Thoracic aorta (tissue), 2 donors: Measurements from ENCODE around the gene ARGLU1. TPM values are rescaled to one million over a fixed set of nuclear protein-coding genes. Genes with fewer than 3 reads are reported as not detected.
A peak's percentile ranks its signal among the peaks of the same experiment; 100 is the strongest.

ENCODE experiments used
- ATAC-seq: fragments of 150-250 bp; one replicate; pipeline ENCODE4 v1.8.0; 2017; ENCODE audit warnings: low read depth; ENCODE audit not compliant: insufficient number of reproducible peaks, low FRiP score
- DNase-seq: peaks from one replicate; pipeline ENCODE4 v3.0.0-alpha.2; 2020; ENCODE audit warnings: low spot score
- H3K27ac ChIP-seq, 2 donors: fragments of 200-600 bp; sonication (generic); 1 replicate in 1 of 2; 2 replicates in 1 of 2; pipeline ENCODE4 v1.5.1; 2016; ENCODE audit warnings: mild to moderate bottlenecking in 2 of 2, moderate library complexity in 2 of 2
- H3K27me3 ChIP-seq: fragments of 200-600 bp; sonication (generic); replicated peaks from 2 replicates; pipeline ENCODE4 v1.6.0; 2016; ENCODE audit warnings: mild to moderate bottlenecking; ENCODE audit not compliant: insufficient read depth
- H3K36me3 ChIP-seq: fragments of 200-600 bp; sonication (generic); one replicate; pipeline ENCODE4 v1.5.1; 2016
- H3K4me1 ChIP-seq, 2 donors: fragments of 200-600 bp; sonication (generic); 1 replicate in 1 of 2; 2 replicates in 1 of 2; pipeline versions ENCODE4 v1.5.1 to v1.6.0; 2016; ENCODE audit warnings: low read depth in 2 of 2, mild to moderate bottlenecking in 1 of 2; ENCODE audit not compliant: control insufficient read depth in 1 of 2
- H3K4me3 ChIP-seq: fragments of 200-600 bp; sonication (generic); 2 replicates; pipeline ENCODE4 v1.5.1; 2016; ENCODE audit warnings: mild to moderate bottlenecking
- H3K9me3 ChIP-seq: fragments of 200-600 bp; sonication (generic); 2 replicates; pipeline ENCODE4 v1.5.1; 2016
- CTCF ChIP-seq: fragments of 200-600 bp; sonication (generic); IDR thresholded peaks from one replicate; pipeline ENCODE4 v1.5.1; 2019; ENCODE audit warnings: antibody characterized with exemption
- total RNA-seq, 2 donors: library from RNA; depleted of rRNA; stranded (reverse); fragments of >200 nt; gene quantifications; one replicate each; pipeline versions ENCODE4 v1.1.0 to v1.2.3, GENCODE V29; 2016

ARGLU1 gene
- total RNA-seq, result 100 to 1,000 TPM; 112 to 159 TPM

DNA sequence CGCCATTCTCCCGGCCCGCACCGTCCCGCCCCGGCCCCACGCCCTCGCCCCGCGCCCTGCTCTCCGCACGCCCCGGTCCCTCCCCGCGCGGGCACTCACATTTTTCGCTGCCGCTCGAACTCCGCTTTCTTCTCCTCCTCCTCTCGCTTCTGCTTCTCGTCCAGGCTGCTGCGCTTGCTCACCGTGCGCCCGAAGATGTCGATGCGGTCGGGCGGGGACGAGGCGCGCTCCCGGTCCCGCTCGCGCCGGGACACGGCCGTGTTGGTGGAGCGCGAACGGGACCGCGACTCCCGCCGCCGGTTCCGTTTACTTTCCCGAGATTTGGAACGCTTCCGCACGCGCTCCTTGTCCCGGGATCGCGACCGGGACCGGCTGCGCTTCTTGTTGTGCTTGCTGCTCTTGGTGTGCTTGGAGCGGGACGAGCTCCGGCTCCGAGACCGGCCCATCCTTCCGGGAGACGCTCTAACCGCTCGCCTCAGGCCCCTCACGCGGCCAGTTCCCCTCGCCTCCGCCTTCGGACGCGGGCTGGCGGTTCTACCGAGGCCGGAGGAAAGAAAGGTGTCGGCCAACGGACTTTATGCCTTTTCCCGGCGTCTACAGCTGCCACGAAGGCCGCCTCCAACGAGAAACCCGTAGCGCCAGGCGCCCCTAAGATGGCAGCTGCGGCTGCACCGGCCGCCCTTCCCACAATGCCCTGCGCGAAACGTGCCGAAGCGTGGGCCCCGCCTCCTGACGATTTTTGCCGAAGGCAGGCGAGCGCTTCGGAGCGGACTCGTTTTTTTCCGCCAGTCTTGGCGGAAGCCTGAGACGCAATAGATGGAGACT is at the start of gene ARGLU1:
ARGLU1 (minus strand) TSS at position 664 of the 825 bp plus-strand sequence; CDS start at position 446, 218 bp downstream.
- peak within 1 kb of the TSS; percentile 96 for H3K4me3 ChIP-seq
- peak; percentile 43 for DNase-seq
- H3K36me3 ChIP-seq, result no peaks in the 10 kb centered on the region
- peak; percentile 93 for ATAC-seq
- H3K27me3 ChIP-seq, result no peaks in the 10 kb centered on the region
- peak within 1 kb of the TSS; percentile 97 to 98 for H3K27ac ChIP-seq
- H3K9me3 ChIP-seq, result no peaks in the 10 kb centered on the region
- no peak for TF ChIP-seq CTCF
- H3K4me1 ChIP-seq, result peaks cover 32 to 47% of the 10 kb centered on the region in 2 donors

DNA sequence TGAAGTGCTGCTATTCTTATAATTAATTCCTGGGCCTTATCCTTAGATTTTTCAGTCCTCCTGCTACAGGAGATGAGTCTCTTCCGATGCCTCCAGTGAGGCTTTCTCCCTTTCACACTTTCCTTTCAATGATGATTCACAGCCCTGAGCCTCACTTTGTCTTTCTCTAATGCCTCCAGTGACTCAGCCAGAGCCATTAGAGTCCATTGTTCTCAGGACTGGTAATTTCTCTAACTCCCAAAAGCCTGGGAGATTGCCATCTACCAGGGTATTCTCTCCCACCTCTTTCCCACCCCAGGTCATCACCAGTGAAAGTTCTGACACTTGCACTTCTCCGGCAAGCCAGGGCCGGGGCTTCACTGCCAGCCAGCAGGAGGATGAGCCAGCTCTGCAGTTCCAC is 49.6 kb upstream of the ARGLU1 start:
- no peak overlapping the region for H3K27ac ChIP-seq
- H3K36me3 ChIP-seq, result no peaks in the 10 kb centered on the region
- no peaks in the 10 kb centered on the region for H3K27me3 ChIP-seq
- H3K4me1 ChIP-seq, result no peaks in the 10 kb centered on the region
- H3K4me3 ChIP-seq, result no peak overlapping the region
- no peaks in the 10 kb centered on the region for H3K9me3 ChIP-seq
- ATAC-seq (no peak), DNase-seq (no peak)
- no peak for TF ChIP-seq CTCF

DNA sequence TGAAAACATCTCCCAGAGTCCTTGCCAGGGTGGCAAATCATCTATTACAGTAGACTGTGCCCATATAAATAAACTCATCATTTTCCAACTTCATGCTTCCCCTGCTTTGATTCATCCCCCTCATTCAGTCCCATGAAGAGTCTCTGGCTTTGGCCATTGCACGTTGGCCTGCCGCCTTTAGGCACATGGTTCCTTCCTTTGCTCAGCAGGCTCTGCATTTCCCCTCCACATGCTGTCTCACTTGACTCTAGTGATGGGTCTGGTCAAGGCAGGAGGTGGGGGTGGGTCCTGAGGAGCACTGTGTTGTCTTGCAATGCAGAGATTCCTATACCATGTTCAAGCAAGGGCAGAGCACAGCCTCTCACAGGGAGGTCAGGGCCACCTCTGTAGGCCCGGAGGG is 48.8 kb upstream of the ARGLU1 start:
- Histone ChIP-seq H3K27ac (no peak overlapping the region), H3K4me1 (no peaks in the 10 kb centered on the region), H3K9me3 (no peaks in the 10 kb centered on the region), H3K27me3 (no peaks in the 10 kb centered on the region), H3K4me3 (no peak overlapping the region), H3K36me3 (no peaks in the 10 kb centered on the region)
- no peak for DNase-seq
- ATAC-seq, result no peak
- no peak for TF ChIP-seq CTCF

DNA sequence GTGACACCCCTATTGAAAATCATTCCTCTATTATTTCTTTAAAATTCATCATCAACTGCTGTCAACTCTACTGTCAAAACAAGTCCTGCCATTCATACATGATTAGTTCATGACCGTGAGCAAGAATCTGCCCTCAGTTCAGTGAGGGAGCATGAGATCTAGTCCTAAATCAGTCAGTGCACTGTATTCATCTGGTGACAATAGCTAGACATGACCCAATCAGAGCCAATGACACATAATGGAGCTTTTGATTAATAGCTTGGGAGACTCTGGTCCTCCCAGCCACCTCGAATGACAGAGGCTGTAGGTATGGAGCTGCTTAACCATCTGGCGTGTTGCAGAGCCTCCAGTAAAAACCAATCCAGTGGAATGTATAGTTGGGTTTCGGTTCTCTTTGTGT is 46.9 kb upstream of the ARGLU1 start:
- Histone ChIP-seq H3K4me3 (no peak overlapping the region), H3K27ac (no peak overlapping the region), H3K27me3 (no peaks in the 10 kb centered on the region), H3K36me3 (no peaks in the 10 kb centered on the region), H3K9me3 (no peaks in the 10 kb centered on the region), H3K4me1 (no peaks in the 10 kb centered on the region)
- no peak for TF ChIP-seq CTCF
- ATAC-seq (no peak), DNase-seq (no peak)

GRCh38 chr13:106612688-106613087 is 44.8 kb upstream of the ARGLU1 start:
- TF ChIP-seq CTCF, result no peak
- ATAC-seq (no peak), DNase-seq (no peak)
- H3K36me3 ChIP-seq, result no peaks in the 10 kb centered on the region
- H3K9me3 ChIP-seq, result no peaks in the 10 kb centered on the region
- H3K4me3 ChIP-seq, result no peak overlapping the region
- no peaks in the 10 kb centered on the region for H3K27me3 ChIP-seq
- H3K4me1 ChIP-seq, result no peaks in the 10 kb centered on the region
- H3K27ac ChIP-seq, result no peak overlapping the region
